AG04449 (cell line): ENCODE measurements around the gene NRG2.

Source experiments
- CTCF ChIA-PET: fragments of 350-600 bp; formaldehyde crosslinking; extraction: SDS; loops from one replicate; lab custom pipeline; 2021; ENCODE audit warnings: antibody characterized with exemption; lab: Yijun Ruan, JAX
- POLR2A ChIA-PET: fragments of 400-600, 350-600 bp; formaldehyde crosslinking; extraction: SDS; loops from one replicate; lab custom pipeline; 2020; ENCODE audit warnings: antibody characterized with exemption, inconsistent platforms; lab: Yijun Ruan, JAX
- DNase-seq: peaks from one replicate; pipeline ENCODE4 v3.0.0-alpha.2; 2010; ENCODE audit warnings: low read depth, low spot score
- H3K4me3 ChIP-seq: 2 replicates; pipeline ENCODE4 v1.5.1; 2011; ENCODE audit warnings: low read depth, mild to moderate bottlenecking, control low read depth, low read length
- CTCF ChIP-seq: IDR thresholded peaks from one replicate; pipeline ENCODE4 v1.5.1; 2011; ENCODE audit warnings: mild to moderate bottlenecking, moderate library complexity, low read length, control low read depth, inconsistent platforms; ENCODE audit not compliant: insufficient read depth; ENCODE audit errors: missing control alignments

The NRG2 gene

GRCh38 chr5:139808481-139809330 lies 234.4 kb downstream of the NRG2 start:
- no peak for DNase-seq
- POLR2A ChIA-PET = no interaction called here
- CTCF ChIA-PET = interaction anchor here (9.1 kb wide), 1 partner anchor 20 kb away, joined by 60 read pairs; no protein-coding TSS in a partner anchor
- no peak for TF ChIP-seq CTCF
- no peak overlapping the region for H3K4me3 ChIP-seq

GRCh38 chr5:139807647-139808030 lies 235.5 kb downstream of the NRG2 start:
- CTCF ChIA-PET = interaction anchor here (0.8 to 9.1 kb wide), 4 partner anchors 16 to 162 kb away, joined by 3 to 60 read pairs (median 4); no protein-coding TSS in a partner anchor
- POLR2A ChIA-PET = no interaction called here
- DNase-seq = no peak
- TF ChIP-seq CTCF = no peak
- no peak overlapping the region for H3K4me3 ChIP-seq

GRCh38 chr5:139806726-139807646 lies 236.1 kb downstream of the NRG2 start:
- H3K4me3 ChIP-seq = no peak overlapping the region
- no peak for DNase-seq
- POLR2A ChIA-PET = no interaction called here
- CTCF ChIA-PET = interaction anchor here (0.8 to 9.1 kb wide), 6 partner anchors 10 to 162 kb away, joined by 3 to 60 read pairs (median 4); partner anchors contain the start of gene PSD2
- TF ChIP-seq CTCF = no peak

- no peak for TF ChIP-seq CTCF
- POLR2A ChIA-PET = no interaction called here
- no peak for DNase-seq
- no peak overlapping the region for H3K4me3 ChIP-seq
- CTCF ChIA-PET = interaction anchor here (0.9 to 9.1 kb wide), 4 partner anchors 10 to 163 kb away, joined by 3 to 60 read pairs (median 6); partner anchors contain the start of gene PSD2
Measured at GRCh38 chr5:139806111-139806510, 237.0 kb downstream of the NRG2 start.

- ChIA-PET CTCF (interaction anchor here (0.9 to 9.1 kb wide), 5 partner anchors 9 to 164 kb away, joined by 3 to 60 read pairs (median 4); partner anchors contain the start of gene PSD2), POLR2A (no interaction called here)
- TF ChIP-seq CTCF = no peak
- no peak for DNase-seq
- no peak overlapping the region for H3K4me3 ChIP-seq
Measured at GRCh38 chr5:139805545-139805944, 237.6 kb downstream of the NRG2 start.
